GM12872 (cell line): ENCODE data around the gene LAPTM5.

ENCODE experiments used
- CTCF ChIP-seq: IDR thresholded peaks from 3 replicates; pipeline ENCODE4 v1.5.1; 2011; ENCODE audit warnings: low read depth, mild to moderate bottlenecking, low read length, moderate library complexity; ENCODE audit not compliant: insufficient read depth

LAPTM5 gene

GRCh38 chr1:30741239-30741894, 16.2 kb downstream of the LAPTM5 start:
- no peak for TF ChIP-seq CTCF

GRCh38 chr1:30740251-30741238, 17.0 kb downstream of the LAPTM5 start:
- TF ChIP-seq CTCF: no peak

GRCh38 chr1:30739601-30740000, 18.0 kb downstream of the LAPTM5 start:
- TF ChIP-seq CTCF: no peak

GRCh38 chr1:30738715-30739559, 18.6 kb downstream of the LAPTM5 start:
- no peak for TF ChIP-seq CTCF

GRCh38 chr1:30738040-30738714, 19.4 kb downstream of the LAPTM5 start:
- TF ChIP-seq CTCF: no peak

- no peak for TF ChIP-seq CTCF
These were observed 20.1 kb downstream of the LAPTM5 start for GRCh38 chr1:30737357-30738039.
